Kidney glomerular epithelial cell (primary cell): ENCODE data around the gene KIRREL1.

Experiments
- DNase-seq: peaks from one replicate; lab custom pipeline; 2025; lab: John Stamatoyannopoulos, UW

KIRREL1 gene

GRCh38 chr1:158007667-158008386 is 14.4 kb downstream of the KIRREL1 start:
- DNase-seq: no peak

- no peak for DNase-seq
Observed at GRCh38 chr1:158008630-158009029, 15.2 kb downstream of the KIRREL1 start.

- DNase-seq: no peak
Observed at GRCh38 chr1:158011714-158012113, 18.3 kb downstream of the KIRREL1 start.

- DNase-seq: no peak
Observed at GRCh38 chr1:158013840-158014730, 20.6 kb downstream of the KIRREL1 start.

- no peak for DNase-seq
Observed at GRCh38 chr1:158014731-158015320, 21.4 kb downstream of the KIRREL1 start.

- no peak for DNase-seq
Observed at GRCh38 chr1:158016651-158017335, 23.3 kb downstream of the KIRREL1 start.

GRCh38 chr1:158017800-158018595 is 24.6 kb downstream of the KIRREL1 start:
- no peak for DNase-seq

GRCh38 chr1:158019171-158019868 is 25.9 kb downstream of the KIRREL1 start:
- DNase-seq: peak; percentile 89

- peak; percentile 52 for DNase-seq
Observed at GRCh38 chr1:158020259-158020885, 26.9 kb downstream of the KIRREL1 start.

- DNase-seq: no peak
Observed at GRCh38 chr1:158020886-158021620, 27.6 kb downstream of the KIRREL1 start.

- DNase-seq: no peak
Observed at GRCh38 chr1:158021721-158022120, 28.3 kb downstream of the KIRREL1 start.

- DNase-seq: no peak
Observed at GRCh38 chr1:158022554-158023312, 29.3 kb downstream of the KIRREL1 start.

- DNase-seq: no peak
Observed at GRCh38 chr1:158024737-158025136, 31.3 kb downstream of the KIRREL1 start.

GRCh38 chr1:158025576-158026230 is 32.3 kb downstream of the KIRREL1 start:
- peak; percentile 89 for DNase-seq

- no peak for DNase-seq
Observed at GRCh38 chr1:158026651-158027050, 33.2 kb downstream of the KIRREL1 start.

- DNase-seq: no peak
Observed at GRCh38 chr1:158027508-158027907, 34.1 kb downstream of the KIRREL1 start.

- peak; percentile 79 for DNase-seq
Observed at GRCh38 chr1:158028969-158029368, 35.5 kb downstream of the KIRREL1 start.

- DNase-seq: no peak
Observed at GRCh38 chr1:158035014-158035413, 41.6 kb downstream of the KIRREL1 start.
